ENCODE data around the gene MRPS25.

DNA sequence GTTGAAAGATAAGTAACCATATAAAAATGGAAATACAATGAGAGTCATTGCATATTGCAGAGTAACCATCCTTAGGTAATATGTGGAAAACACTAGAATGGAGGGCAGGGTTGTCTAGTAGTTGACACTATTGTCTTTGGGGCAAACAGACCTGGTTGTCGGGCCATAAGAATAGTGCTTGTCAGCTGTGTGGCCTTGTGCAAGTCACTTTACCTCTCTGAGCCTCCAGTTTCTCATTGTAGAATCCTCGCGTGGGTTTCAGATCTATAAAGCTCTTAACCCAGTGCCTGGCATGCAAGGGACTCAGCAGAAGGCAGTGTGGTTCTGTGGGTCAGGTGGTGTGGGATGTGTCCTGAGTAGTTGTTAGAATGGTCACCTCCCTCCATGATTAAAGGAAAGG, 32.0 kb downstream of the MRPS25 start:
- TF ChIP-seq, protein P1, sequence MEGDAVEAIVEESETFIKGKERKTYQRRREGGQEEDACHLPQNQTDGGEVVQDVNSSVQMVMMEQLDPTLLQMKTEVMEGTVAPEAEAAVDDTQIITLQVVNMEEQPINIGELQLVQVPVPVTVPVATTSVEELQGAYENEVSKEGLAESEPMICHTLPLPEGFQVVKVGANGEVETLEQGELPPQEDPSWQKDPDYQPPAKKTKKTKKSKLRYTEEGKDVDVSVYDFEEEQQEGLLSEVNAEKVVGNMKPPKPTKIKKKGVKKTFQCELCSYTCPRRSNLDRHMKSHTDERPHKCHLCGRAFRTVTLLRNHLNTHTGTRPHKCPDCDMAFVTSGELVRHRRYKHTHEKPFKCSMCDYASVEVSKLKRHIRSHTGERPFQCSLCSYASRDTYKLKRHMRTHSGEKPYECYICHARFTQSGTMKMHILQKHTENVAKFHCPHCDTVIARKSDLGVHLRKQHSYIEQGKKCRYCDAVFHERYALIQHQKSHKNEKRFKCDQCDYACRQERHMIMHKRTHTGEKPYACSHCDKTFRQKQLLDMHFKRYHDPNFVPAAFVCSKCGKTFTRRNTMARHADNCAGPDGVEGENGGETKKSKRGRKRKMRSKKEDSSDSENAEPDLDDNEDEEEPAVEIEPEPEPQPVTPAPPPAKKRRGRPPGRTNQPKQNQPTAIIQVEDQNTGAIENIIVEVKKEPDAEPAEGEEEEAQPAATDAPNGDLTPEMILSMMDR (IDR thresholded peaks at IDR 0.05): no peak
- TF ChIP-seq POLR2A (IDR thresholded peaks at IDR 0.05) (no peak), POLR2AphosphoS5 (IDR thresholded peaks at IDR 0.05) (no peak), EP300 (IDR thresholded peaks at IDR 0.05; ENCODE audit: low read depth) (no peak)
